ENCODE data around the gene SLC25A22.
A peak's percentile ranks its signal among the peaks of the same experiment; 100 is the strongest.

SLC25A22 gene

GRCh38 chr11:791658-792534 is 6.2 kb downstream of the SLC25A22 start:
- no peak overlapping the region for H3K4me3 ChIP-seq (ENCODE audit: low read length)
- no peak for DNase-seq (ENCODE audit: low read depth)
- no peak for TF ChIP-seq CTCF (IDR thresholded peaks at IDR 0.05; ENCODE audit: insufficient read depth, low read depth, low read length, missing control alignments)

GRCh38 chr11:790721-791564 is 7.1 kb downstream of the SLC25A22 start:
- DNase-seq (ENCODE audit: low read depth): no peak
- no peak overlapping the region for H3K4me3 ChIP-seq (ENCODE audit: low read length)
- TF ChIP-seq CTCF (IDR thresholded peaks at IDR 0.05; ENCODE audit: insufficient read depth, low read depth, low read length, missing control alignments): no peak

GRCh38 chr11:789943-790342 is 8.1 kb downstream of the SLC25A22 start, which contains the start of gene CEND1:
Gene CEND1 (minus strand): TSS chr11:790090. CDS start chr11:788576, 1,514 bp downstream.
- peak; percentile 44 for DNase-seq (ENCODE audit: low read depth)
- no peak within 1 kb of the TSS for H3K4me3 ChIP-seq (ENCODE audit: low read length)
- TF ChIP-seq CTCF (IDR thresholded peaks at IDR 0.05; ENCODE audit: insufficient read depth, low read depth, low read length, missing control alignments): no peak

- no peak for TF ChIP-seq CTCF (IDR thresholded peaks at IDR 0.05; ENCODE audit: insufficient read depth, low read depth, low read length, missing control alignments)
- no peak overlapping the region for H3K4me3 ChIP-seq (ENCODE audit: low read length)
- DNase-seq (ENCODE audit: low read depth): no peak
These were observed 8.8 kb downstream of the SLC25A22 start for GRCh38 chr11:788953-789940.

GRCh38 chr11:788009-788640 is 10.0 kb downstream of the SLC25A22 start:
- no peak for TF ChIP-seq CTCF (IDR thresholded peaks at IDR 0.05; ENCODE audit: insufficient read depth, low read depth, low read length, missing control alignments)
- DNase-seq (ENCODE audit: low read depth): no peak
- no peak overlapping the region for H3K4me3 ChIP-seq (ENCODE audit: low read length)
